Stomach (tissue), 4 donors: ENCODE data around the gene CEP89.
"Not testable (repeated sequence)": the region's sequence is repeated elsewhere in the genome, so short reads cannot be mapped to it uniquely, and the experiment has no call there.

Experiments
- EP300 ChIP-seq: sonication (generic); formaldehyde crosslinking; IDR thresholded peaks from one replicate; pipeline ENCODE4 v1.6.1; 2017; ENCODE audit warnings: antibody characterized with exemption
- POLR2A ChIP-seq, 4 donors: fragments of 450-650 bp; IDR thresholded peaks; one replicate each; pipeline ENCODE4 v1.6.1; 2016; ENCODE audit warnings: antibody characterized with exemption in 4 of 4, control low read depth in 2 of 4, mild to moderate bottlenecking in 1 of 4, moderate library complexity in 1 of 4
- POLR2AphosphoS5 ChIP-seq, 3 donors: sonication (generic); formaldehyde crosslinking; IDR thresholded peaks; one replicate each; pipeline ENCODE4 v1.6.1; 2016; ENCODE audit warnings: antibody characterized with exemption in 3 of 3
- TF ChIP-seq, protein P1 (sequence below), 7 experiments: fragments of 450-650 bp in 4 of 7; fragments of 200-600 bp in 3 of 7; sonication (generic) in 3 of 7; IDR thresholded peaks; one replicate each; pipeline ENCODE4 v1.5.1; 2016 to 2019; ENCODE audit warnings: antibody characterized with exemption in 7 of 7, control low read depth in 2 of 7, mild to moderate bottlenecking in 1 of 7

DNA sequence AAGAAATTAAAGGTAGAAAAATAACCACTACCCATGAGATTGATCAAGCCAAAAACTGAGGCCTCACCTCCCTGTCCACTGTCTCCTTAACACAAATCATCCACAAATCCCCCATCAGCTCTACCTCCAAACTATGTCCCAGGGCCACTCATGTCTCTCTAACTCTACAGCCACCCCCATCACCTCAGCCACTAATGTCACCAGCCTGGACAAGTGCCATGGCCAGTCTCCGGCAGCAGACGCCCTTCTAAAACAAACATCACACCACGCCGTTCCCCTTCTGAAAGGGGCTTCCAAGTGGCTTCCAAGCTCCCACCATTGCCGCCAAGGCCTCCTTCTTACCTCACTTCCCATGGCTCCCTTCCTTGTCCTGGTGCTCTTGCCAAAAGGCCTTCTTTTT is 16.5 kb upstream of the CEP89 start:
- TF ChIP-seq, protein P1, sequence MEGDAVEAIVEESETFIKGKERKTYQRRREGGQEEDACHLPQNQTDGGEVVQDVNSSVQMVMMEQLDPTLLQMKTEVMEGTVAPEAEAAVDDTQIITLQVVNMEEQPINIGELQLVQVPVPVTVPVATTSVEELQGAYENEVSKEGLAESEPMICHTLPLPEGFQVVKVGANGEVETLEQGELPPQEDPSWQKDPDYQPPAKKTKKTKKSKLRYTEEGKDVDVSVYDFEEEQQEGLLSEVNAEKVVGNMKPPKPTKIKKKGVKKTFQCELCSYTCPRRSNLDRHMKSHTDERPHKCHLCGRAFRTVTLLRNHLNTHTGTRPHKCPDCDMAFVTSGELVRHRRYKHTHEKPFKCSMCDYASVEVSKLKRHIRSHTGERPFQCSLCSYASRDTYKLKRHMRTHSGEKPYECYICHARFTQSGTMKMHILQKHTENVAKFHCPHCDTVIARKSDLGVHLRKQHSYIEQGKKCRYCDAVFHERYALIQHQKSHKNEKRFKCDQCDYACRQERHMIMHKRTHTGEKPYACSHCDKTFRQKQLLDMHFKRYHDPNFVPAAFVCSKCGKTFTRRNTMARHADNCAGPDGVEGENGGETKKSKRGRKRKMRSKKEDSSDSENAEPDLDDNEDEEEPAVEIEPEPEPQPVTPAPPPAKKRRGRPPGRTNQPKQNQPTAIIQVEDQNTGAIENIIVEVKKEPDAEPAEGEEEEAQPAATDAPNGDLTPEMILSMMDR (IDR thresholded peaks at IDR 0.05): not testable (repeated sequence)
- not testable (repeated sequence) for TF ChIP-seq POLR2A (IDR thresholded peaks at IDR 0.05); EP300; POLR2AphosphoS5 (IDR thresholded peaks at IDR 0.05)
